Skeletal muscle satellite cell (primary cell): Measurements from ENCODE around the gene UBR7.

Source experiments
- H3K27me3 ChIP-seq: 2 replicates; pipeline ENCODE4 v1.7.0; 2013; ENCODE audit warnings: low read length; ENCODE audit not compliant: control insufficient read depth, insufficient read depth
- H3K36me3 ChIP-seq: 2 replicates; pipeline ENCODE4 v1.7.0; 2013; ENCODE audit warnings: mild to moderate bottlenecking, control low read depth, low read length; ENCODE audit not compliant: insufficient read depth
- H3K4me1 ChIP-seq: 2 replicates; pipeline ENCODE4 v1.7.0; 2013; ENCODE audit warnings: low read length; ENCODE audit not compliant: control insufficient read depth, insufficient read depth
- H3K4me2 ChIP-seq: 2 replicates; pipeline ENCODE4 v1.7.0; 2013; ENCODE audit warnings: mild to moderate bottlenecking, low read length
- H3K4me3 ChIP-seq: 2 replicates; pipeline ENCODE4 v1.7.0; 2013; ENCODE audit warnings: low read length
- H3K9ac ChIP-seq: 2 replicates; pipeline ENCODE4 v1.7.0; 2013; ENCODE audit warnings: mild to moderate bottlenecking, low read depth, low read length, moderate library complexity
- H3K9me3 ChIP-seq: replicated peaks from 2 replicates; pipeline ENCODE4 v1.7.0; 2013; ENCODE audit warnings: mild to moderate bottlenecking, control low read depth, low read length

UBR7 gene

GRCh38 chr14:93200553-93200952 is 6.5 kb upstream of the UBR7 start:
- no peak overlapping the region for H3K4me2 ChIP-seq
- H3K36me3 ChIP-seq, result peaks cover 6% of the 10 kb centered on the region
- no peak overlapping the region for H3K9ac ChIP-seq
- H3K4me1 ChIP-seq, result no peaks in the 10 kb centered on the region
- H3K27me3 ChIP-seq, result no peaks in the 10 kb centered on the region
- H3K4me3 ChIP-seq, result no peak overlapping the region
- no peaks in the 10 kb centered on the region for H3K9me3 ChIP-seq

GRCh38 chr14:93201155-93201704 is 5.8 kb upstream of the UBR7 start:
- Histone ChIP-seq H3K9me3 (no peaks in the 10 kb centered on the region), H3K4me3 (no peak overlapping the region), H3K4me1 (peaks cover 5% of the 10 kb centered on the region), H3K9ac (no peak overlapping the region), H3K4me2 (no peak overlapping the region), H3K27me3 (no peaks in the 10 kb centered on the region), H3K36me3 (peaks cover 6% of the 10 kb centered on the region)

- peak overlapping the region; percentile 92 for H3K4me2 ChIP-seq
- H3K4me1 ChIP-seq, result peaks cover 15% of the 10 kb centered on the region
- peak overlapping the region; percentile 87 for H3K9ac ChIP-seq
- H3K27me3 ChIP-seq, result no peaks in the 10 kb centered on the region
- H3K9me3 ChIP-seq, result no peaks in the 10 kb centered on the region
- H3K4me3 ChIP-seq, result peak overlapping the region; percentile 98
- peaks cover 7% of the 10 kb centered on the region for H3K36me3 ChIP-seq
Observed at GRCh38 chr14:93207468-93208308, 632 bp downstream of the UBR7 start.

GRCh38 chr14:93212432-93212831 is 5.4 kb downstream of the UBR7 start:
- Histone ChIP-seq H3K4me3 (no peak overlapping the region), H3K4me1 (peaks cover 9% of the 10 kb centered on the region), H3K4me2 (no peak overlapping the region), H3K9ac (no peak overlapping the region), H3K9me3 (no peaks in the 10 kb centered on the region), H3K27me3 (no peaks in the 10 kb centered on the region), H3K36me3 (peaks cover 23% of the 10 kb centered on the region)

GRCh38 chr14:93214598-93214997 is 7.5 kb downstream of the UBR7 start:
- Histone ChIP-seq H3K36me3 (peaks cover 27% of the 10 kb centered on the region), H3K4me3 (no peak overlapping the region), H3K4me1 (no peaks in the 10 kb centered on the region), H3K9me3 (no peaks in the 10 kb centered on the region), H3K27me3 (no peaks in the 10 kb centered on the region), H3K4me2 (no peak overlapping the region), H3K9ac (no peak overlapping the region)

GRCh38 chr14:93219103-93219726 is 12.2 kb downstream of the UBR7 start:
- Histone ChIP-seq H3K27me3 (no peaks in the 10 kb centered on the region), H3K36me3 (peaks cover 37% of the 10 kb centered on the region), H3K4me1 (no peaks in the 10 kb centered on the region), H3K9ac (no peak overlapping the region), H3K9me3 (no peaks in the 10 kb centered on the region), H3K4me2 (no peak overlapping the region), H3K4me3 (no peak overlapping the region)

- Histone ChIP-seq H3K4me2 (no peak overlapping the region), H3K36me3 (peaks cover 35% of the 10 kb centered on the region), H3K4me3 (no peak overlapping the region), H3K9me3 (no peaks in the 10 kb centered on the region), H3K9ac (no peak overlapping the region), H3K4me1 (no peaks in the 10 kb centered on the region), H3K27me3 (no peaks in the 10 kb centered on the region)
Observed at GRCh38 chr14:93220509-93220908, 13.5 kb downstream of the UBR7 start.

- Histone ChIP-seq H3K9me3 (no peaks in the 10 kb centered on the region), H3K4me3 (no peak overlapping the region), H3K36me3 (peaks cover 42% of the 10 kb centered on the region), H3K9ac (no peak overlapping the region), H3K4me2 (no peak overlapping the region), H3K27me3 (no peaks in the 10 kb centered on the region), H3K4me1 (no peaks in the 10 kb centered on the region)
Observed at GRCh38 chr14:93223565-93223964, 16.5 kb downstream of the UBR7 start.

- H3K9ac ChIP-seq, result no peak overlapping the region
- no peak overlapping the region for H3K4me2 ChIP-seq
- H3K9me3 ChIP-seq, result no peaks in the 10 kb centered on the region
Observed at GRCh38 chr14:93228550-93228949, 21.5 kb downstream of the UBR7 start.

GRCh38 chr14:93230539-93230938 is 23.5 kb downstream of the UBR7 start:
- H3K9me3 ChIP-seq, result no peaks in the 10 kb centered on the region
- no peaks in the 10 kb centered on the region for H3K27me3 ChIP-seq
- peak overlapping the region; percentile 91 for H3K4me2 ChIP-seq
- H3K9ac ChIP-seq, result peak overlapping the region; percentile 67
- peaks cover 19% of the 10 kb centered on the region for H3K36me3 ChIP-seq
- H3K4me3 ChIP-seq, result peak overlapping the region; percentile 74
- peaks cover 24% of the 10 kb centered on the region for H3K4me1 ChIP-seq

More at GRCh38 chr14:93228550-93228949, 21.5 kb downstream of the UBR7 start:
- no peaks in the 10 kb centered on the region for H3K27me3 ChIP-seq
- peaks cover 13% of the 10 kb centered on the region for H3K4me1 ChIP-seq
- peaks cover 31% of the 10 kb centered on the region for H3K36me3 ChIP-seq
- H3K4me3 ChIP-seq, result no peak overlapping the region

- H3K27me3 ChIP-seq, result no peaks in the 10 kb centered on the region
- H3K4me3 ChIP-seq, result peak overlapping the region; percentile 74
- H3K9me3 ChIP-seq, result no peaks in the 10 kb centered on the region
- peak overlapping the region; percentile 67 for H3K9ac ChIP-seq
- peak overlapping the region; percentile 91 for H3K4me2 ChIP-seq
- H3K36me3 ChIP-seq, result peaks cover 16% of the 10 kb centered on the region
- H3K4me1 ChIP-seq, result peaks cover 24% of the 10 kb centered on the region
Observed at GRCh38 chr14:93231129-93231979, 24.3 kb downstream of the UBR7 start.
